ENCODE measurements around the gene WNT2B. TPM values are rescaled to one million over a fixed set of nuclear protein-coding genes. Genes with fewer than 3 reads are reported as not detected.

The WNT2B gene
- total and polyA plus RNA-seq, 2 of the 8 experiments (the other 6 are each of a cell fraction or from before 2014, with no cell fraction given), result 0.33 to 2.0 TPM

DNA sequence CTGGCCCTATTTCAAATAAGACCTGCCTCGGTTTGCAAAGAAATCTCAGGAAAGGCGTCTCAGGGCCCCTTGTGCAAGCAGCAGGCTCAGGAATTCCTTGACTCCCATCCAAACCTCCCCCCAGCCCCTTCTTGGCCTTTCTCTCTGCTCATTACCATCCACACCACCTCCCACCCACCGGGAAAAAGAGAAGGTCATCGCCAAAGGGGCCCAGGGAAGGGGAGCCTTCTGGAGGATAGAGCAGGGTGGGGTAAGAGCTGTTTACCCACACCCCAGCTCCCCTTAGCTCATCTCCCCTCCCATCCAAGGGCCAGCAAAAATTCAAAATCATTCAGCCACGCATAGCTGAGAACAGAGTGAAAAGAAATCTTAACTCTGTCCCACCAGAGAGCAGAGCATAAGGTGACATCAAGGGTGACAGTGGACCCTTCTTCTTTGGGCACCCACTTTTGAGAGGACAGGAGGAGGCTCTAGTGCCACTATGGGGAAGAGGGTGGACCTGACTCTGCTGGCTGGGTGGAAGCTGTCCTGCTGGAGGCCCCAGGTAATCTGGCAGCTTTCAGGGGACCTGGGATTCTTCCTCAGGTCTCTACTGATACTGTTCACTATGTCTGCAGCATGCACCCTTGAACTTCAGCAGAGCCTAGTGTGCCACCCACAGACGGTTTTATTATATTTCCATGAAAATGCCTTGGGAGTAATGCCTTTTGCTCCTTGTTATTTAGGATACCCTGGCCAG lies 3.9 kb upstream of the WNT2B start:
- Histone ChIP-seq H3K4me2 (ENCODE audit: insufficient read depth in 1 of 2, low read depth in 2 of 2, low read length in 2 of 2) (no peak overlapping the region), H2BK120ac (replicated peaks; ENCODE audit: low read depth, low read length) (no peak overlapping the region), H4K91ac (replicated peaks; ENCODE audit: insufficient read length, low read length) (no peak overlapping the region), H4K20me1 (replicated peaks in 1 of 2; ENCODE audit: control insufficient read depth in 1 of 2, insufficient read depth in 2 of 2, low read length in 2 of 2) (peaks cover 0 to 3% of the 10 kb centered on the region in 2 experiments), H3K14ac (ENCODE audit: insufficient read length) (no peak overlapping the region), H3K4me1 (replicated peaks in 1 of 4; ENCODE audit: control insufficient read depth in 3 of 4, insufficient read depth in 4 of 4, low read length in 3 of 4) (peaks cover 5 to 16% (median 6%) of the 10 kb centered on the region in 4 experiments; a peak in 6 of 7 replicates), H2BK5ac (ENCODE audit: low read depth, low read length) (no peak overlapping the region), H3K23me2 (ENCODE audit: low read depth, low read length) (peaks cover 22% of the 10 kb centered on the region), H2BK12ac (ENCODE audit: low read depth, low read length) (no peak overlapping the region), H3K23ac (ENCODE audit: insufficient read length) (no peak overlapping the region), H3K18ac (ENCODE audit: extremely low read depth, low read length) (no peak overlapping the region), H3K9me3 (ENCODE audit: insufficient read depth in 2 of 2, low read depth in 1 of 2, low read length in 1 of 2) (no peaks in the 10 kb centered on the region), H3K27ac (ENCODE audit: low read depth, low read length) (no peak overlapping the region), H4K5ac (ENCODE audit: insufficient read length, low read depth, low read length) (no peak overlapping the region), H3K27me3 (replicated peaks in 1 of 4; ENCODE audit: control insufficient read depth in 3 of 4, extremely low read depth in 1 of 4, insufficient read depth in 3 of 4, low read length in 3 of 4) (peaks cover 30 to 88% (median 76%) of the 10 kb centered on the region in 4 experiments), H3K56ac (replicated peaks; ENCODE audit: insufficient read length, low read depth, low read length) (no peak overlapping the region), H4K8ac (ENCODE audit: extremely low read depth, insufficient read depth, low read length) (no peak overlapping the region), H3K36me3 (ENCODE audit: control insufficient read depth in 2 of 4, insufficient read depth in 4 of 4, low read length in 3 of 4) (no peaks in the 10 kb centered on the region; a peak in 1 of 8 replicates), H3K9ac (replicated peaks in 1 of 4; ENCODE audit: extremely low read depth in 1 of 4, low read depth in 3 of 4, low read length in 3 of 4) (no peak overlapping the region), H2AK5ac (ENCODE audit: low read depth, low read length) (no peak overlapping the region), H2BK20ac (ENCODE audit: low read length) (no peak overlapping the region), H2AFZ (ENCODE audit: low read length) (no peak overlapping the region), H2BK15ac (ENCODE audit: low read length) (no peak overlapping the region), H3K4me3 (ENCODE audit: extremely low read depth in 1 of 4, insufficient read depth in 2 of 4, low read depth in 3 of 4, low read length in 4 of 4) (no peak overlapping the region), H3K4ac (replicated peaks; ENCODE audit: insufficient read length, low read depth, low read length) (no peak overlapping the region), H3K79me1 (ENCODE audit: low read depth, low read length) (no peaks in the 10 kb centered on the region), H3K79me2 (ENCODE audit: control insufficient read depth in 1 of 2, insufficient read depth in 2 of 2, low read length in 2 of 2) (no peaks in the 10 kb centered on the region)
- CTCF ChIA-PET (ENCODE audit: partially characterized antibody), result interaction anchor here (0.6 to 1.4 kb wide), 8 partner anchors 9 to 1331 kb away, joined by 3 to 4 read pairs (median 3); no protein-coding TSS in a partner anchor
- no peak for DNase-seq (ENCODE audit: low read depth in 1 of 2, low spot score in 2 of 2)
- POLR2A ChIA-PET (ENCODE audit: partially characterized antibody), result interaction anchor here (1.1 kb wide), 2 partner anchors 11 to 170 kb away, joined by 3 read pairs; partner anchors contain the start of gene MOV10
- no peak for FAIRE-seq
- 65% methylated on average over 5 of the region's 6 CpGs; no CpG with 5 or more reads in 1 of the 2 experiments for WGBS, 2 experiments (ENCODE audit: extremely low coverage in 1 of 2, insufficient coverage in 1 of 2, insufficient read length in 1 of 2, insufficient replicate concordance in 2 of 2, low coverage in 1 of 2, low lambda C conversion rate in 2 of 2, missing lambda C conversion rate in 1 of 2)
- TF ChIP-seq MAFK (IDR thresholded peaks at IDR 0.05; ENCODE audit: low read depth, low read length) (no peak), SIN3A (conservative IDR thresholded peaks at IDR 0.05 in 1 of 2, IDR thresholded peaks at IDR 0.05 in 1 of 2; ENCODE audit: low read depth in 1 of 2, low read length in 2 of 2) (no peak), SP2 (IDR thresholded peaks at IDR 0.05; ENCODE audit: low read length) (no peak), KDM1A (IDR thresholded peaks at IDR 0.05; ENCODE audit: borderline replicate concordance, low read length) (no peak), EGR1 (IDR thresholded peaks at IDR 0.05; ENCODE audit: borderline replicate concordance, low read depth, low read length) (no peak), RNF2 (IDR thresholded peaks at IDR 0.05; ENCODE audit: borderline replicate concordance, low read depth, low read length, missing control alignments, poor library complexity, severe bottlenecking) (no peak), E2F6 (IDR thresholded peaks at IDR 0.05) (no peak), CEBPB (IDR thresholded peaks at IDR 0.05; ENCODE audit: low read depth, low read length) (no peak), HDAC2 (IDR thresholded peaks at IDR 0.05; ENCODE audit: borderline replicate concordance in 1 of 2, low read depth in 2 of 2, low read length in 2 of 2) (no peak)
